Stimulated activated CD4-positive, alpha-beta T cell treated with anti-CD3 and anti-CD28 coated beads, Interleukin-1b, Interleukin-23, amount 100 ng/mL, for 4 hours (primary cell): ENCODE data around the gene CDH22.

Source experiments
- DNase-seq, 2 donors: peaks; one replicate each; pipeline ENCODE4 v3.0.0-alpha.2; 2020; ENCODE audit warnings: low read depth in 2 of 2

The CDH22 gene

DNA sequence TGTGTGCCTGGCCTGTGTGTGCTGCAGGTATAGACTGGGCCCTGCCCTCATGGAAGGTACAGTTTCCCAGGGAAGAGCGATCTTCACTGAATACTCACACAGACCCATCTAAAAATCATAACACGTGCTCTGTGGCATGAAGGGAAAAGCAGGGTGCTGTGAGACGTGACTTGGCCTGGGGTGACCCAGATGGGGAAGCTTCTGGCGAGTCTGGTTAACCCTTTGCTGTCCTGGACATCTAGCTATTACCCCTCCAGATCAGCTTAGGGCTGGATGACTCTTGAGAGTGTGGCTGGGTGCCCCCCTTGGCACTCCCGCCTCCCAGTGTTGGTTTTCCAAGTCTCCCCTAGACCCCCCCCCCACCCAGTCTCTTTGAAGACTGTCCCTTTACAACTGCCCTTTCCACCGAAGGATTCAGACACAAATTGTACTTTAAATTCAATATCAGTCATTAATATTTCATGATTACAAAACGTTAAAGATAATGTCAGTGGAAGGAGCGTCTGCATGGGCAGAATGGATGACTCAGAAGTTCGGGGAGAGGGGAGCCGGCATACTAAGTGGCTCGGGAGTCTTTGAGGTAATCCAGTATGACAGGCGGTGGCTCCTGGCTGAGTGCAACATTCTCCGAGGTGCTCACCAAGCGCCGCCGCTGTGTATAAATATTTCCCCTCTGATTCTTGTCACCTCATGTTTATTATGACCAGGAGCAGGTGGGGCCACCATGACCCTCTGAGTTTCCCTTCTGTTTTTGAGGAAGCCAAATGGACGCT is 112.8 kb downstream of the CDH22 start:
- DNase-seq: no peak

GRCh38 chr20:46194409-46194808 is 113.9 kb downstream of the CDH22 start:
- DNase-seq: no peak

- DNase-seq: no peak
These were observed 115.8 kb downstream of the CDH22 start for GRCh38 chr20:46192376-46192944.

DNA sequence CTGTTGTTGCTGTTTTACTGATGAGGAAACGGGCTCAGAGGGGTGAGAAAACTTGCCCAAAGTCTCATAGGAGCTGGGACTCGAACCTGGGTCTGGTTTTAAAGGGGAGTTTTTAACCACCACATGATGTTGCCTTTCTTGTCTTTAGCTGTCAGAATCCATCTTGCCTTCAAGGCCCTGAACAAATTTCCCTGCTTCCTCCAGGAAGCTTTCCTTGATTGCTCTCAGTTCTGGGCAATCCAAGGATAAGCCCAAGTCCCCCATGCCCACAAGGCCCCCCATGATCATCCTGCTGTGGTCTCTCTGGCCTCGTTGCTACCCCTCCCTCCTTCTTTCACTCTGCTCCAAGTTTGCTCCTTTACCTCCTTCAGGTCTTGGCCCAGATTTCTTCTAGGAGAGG is 116.7 kb downstream of the CDH22 start:
- no peak for DNase-seq

- no peak for DNase-seq
These were observed 117.1 kb downstream of the CDH22 start for GRCh38 chr20:46191168-46191540.

GRCh38 chr20:46190478-46191167 is 117.7 kb downstream of the CDH22 start:
- DNase-seq: no peak

DNA sequence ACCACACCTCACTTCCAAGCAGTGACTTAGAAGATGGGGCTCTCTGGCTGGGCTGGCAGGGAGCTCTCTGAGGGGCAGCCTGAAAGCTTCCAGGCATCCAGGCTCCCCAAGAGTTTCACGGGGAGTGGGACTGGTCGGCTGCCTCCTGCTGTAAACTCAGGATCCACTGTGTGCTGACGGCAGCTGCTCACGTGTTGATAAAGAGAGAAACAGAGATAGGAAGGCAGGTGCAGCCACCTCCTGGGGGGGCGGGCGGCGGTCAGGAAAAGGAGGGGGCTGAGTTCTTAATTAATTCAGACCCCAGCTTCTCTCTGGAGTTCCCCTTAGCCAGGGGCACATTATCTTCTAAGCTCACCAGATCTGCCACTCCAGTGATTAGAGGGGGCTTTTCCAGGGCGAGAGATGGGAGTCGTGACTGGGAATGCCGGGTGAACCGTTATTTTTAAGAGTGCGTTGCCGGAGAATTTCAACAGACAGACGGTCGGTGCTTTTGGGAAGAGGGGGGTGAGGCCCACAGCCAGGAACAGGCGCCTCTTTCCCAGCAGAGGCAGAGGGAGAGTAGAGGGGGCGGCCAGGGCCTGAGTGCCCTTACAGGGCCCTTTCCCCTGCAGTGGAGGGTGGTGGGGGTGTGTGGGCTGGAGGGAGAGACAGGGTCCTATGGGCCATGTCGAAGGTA is 119.3 kb downstream of the CDH22 start:
- no peak for DNase-seq

GRCh38 chr20:46186210-46186609 is 122.1 kb downstream of the CDH22 start:
- DNase-seq: no peak

- DNase-seq: no peak
These were observed 122.9 kb downstream of the CDH22 start for GRCh38 chr20:46185353-46185752.

GRCh38 chr20:46183768-46184167 is 124.5 kb downstream of the CDH22 start:
- no peak for DNase-seq

- DNase-seq: no peak
These were observed 125.8 kb downstream of the CDH22 start for GRCh38 chr20:46182276-46183200.

DNA sequence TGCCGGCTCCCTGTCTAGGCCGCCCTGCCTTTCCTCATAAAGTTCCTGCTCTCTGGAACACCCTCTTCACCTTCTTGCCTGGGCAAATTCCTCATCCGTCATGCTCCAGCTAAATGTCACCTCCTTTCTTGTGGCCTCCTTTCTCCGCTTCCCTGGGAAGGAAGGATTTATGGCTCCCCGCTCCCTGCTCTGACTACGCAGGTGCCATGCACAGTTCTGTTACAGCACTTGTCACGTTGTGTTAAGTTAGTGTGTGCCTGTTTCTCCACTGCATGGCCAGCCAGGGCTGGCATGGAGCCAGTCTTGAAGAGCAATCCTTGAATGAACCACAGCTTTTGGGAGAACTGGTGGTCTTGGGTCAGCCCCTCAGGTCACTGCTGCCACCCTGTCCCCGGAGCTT is 128.4 kb downstream of the CDH22 start:
- DNase-seq: no peak

GRCh38 chr20:46178891-46179290 is 129.4 kb downstream of the CDH22 start:
- no peak for DNase-seq

- DNase-seq: no peak
These were observed 130.5 kb downstream of the CDH22 start for GRCh38 chr20:46177768-46178167.

- DNase-seq: no peak
These were observed 131.4 kb downstream of the CDH22 start for GRCh38 chr20:46176739-46177378.

DNA sequence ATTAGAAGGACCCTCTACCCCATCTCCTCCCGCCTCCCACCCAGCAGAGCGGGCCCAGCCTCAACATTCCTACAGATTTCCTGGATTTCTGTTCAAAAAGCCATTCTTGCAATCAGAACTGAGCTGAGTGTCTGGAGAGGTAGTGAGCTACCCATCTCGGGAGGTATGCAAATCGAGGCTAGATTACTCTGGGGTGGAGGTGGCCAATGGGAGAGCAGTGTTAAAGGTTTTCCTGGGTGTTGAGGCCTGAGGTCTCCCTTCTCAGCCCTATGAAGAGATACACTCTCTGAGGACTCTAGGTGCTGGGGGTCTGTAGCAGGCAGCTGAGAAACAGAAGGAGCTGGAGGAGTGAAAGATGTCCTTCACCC is 133.2 kb downstream of the CDH22 start:
- no peak for DNase-seq

GRCh38 chr20:46174469-46175126 is 133.7 kb downstream of the CDH22 start:
- peak; percentile 66 to 73 for DNase-seq

DNA sequence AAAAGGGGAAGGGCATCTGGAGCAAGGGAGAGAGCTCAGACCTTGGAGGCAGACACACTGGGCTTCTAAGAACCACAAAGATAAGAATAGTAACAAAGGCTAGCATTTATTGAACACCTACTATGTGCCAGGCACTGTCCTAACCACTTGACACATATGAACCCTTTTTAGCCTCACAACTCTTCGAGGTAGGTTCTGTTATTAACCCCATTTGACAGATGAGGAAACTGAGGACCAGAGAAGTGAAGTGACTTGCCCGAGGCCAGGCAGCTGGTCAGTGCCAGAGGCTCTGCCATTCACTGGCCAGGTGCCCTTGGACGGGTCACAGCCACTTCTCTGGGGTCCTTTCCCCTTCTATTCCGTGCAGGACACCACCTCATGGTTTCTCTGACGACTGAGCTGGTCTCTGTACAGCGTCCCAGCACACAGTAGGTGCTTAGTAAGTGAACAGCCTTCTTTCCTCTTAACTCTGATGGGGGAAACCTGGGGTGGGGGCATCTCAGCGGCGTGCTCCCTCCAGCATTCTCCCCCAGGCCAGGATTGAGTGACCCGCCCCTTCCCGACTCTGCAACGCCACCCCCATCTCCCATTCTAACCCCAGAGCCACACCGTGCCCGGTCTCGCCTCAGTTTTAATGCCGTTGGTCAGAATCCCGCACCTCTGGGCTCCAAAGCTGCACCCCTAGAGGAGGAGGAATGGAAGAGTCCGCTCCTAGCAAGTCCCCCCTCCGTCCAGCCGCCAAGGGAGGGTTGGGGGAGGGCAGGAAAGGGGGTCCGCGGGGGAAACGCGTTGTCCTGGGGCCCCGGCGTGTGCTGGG is 134.4 kb downstream of the CDH22 start:
- no peak for DNase-seq

- no peak for DNase-seq
These were observed 135.2 kb downstream of the CDH22 start for GRCh38 chr20:46172961-46173536.
